ENCODE measurements around the gene FBXW8.

Gene FBXW8, protein sequence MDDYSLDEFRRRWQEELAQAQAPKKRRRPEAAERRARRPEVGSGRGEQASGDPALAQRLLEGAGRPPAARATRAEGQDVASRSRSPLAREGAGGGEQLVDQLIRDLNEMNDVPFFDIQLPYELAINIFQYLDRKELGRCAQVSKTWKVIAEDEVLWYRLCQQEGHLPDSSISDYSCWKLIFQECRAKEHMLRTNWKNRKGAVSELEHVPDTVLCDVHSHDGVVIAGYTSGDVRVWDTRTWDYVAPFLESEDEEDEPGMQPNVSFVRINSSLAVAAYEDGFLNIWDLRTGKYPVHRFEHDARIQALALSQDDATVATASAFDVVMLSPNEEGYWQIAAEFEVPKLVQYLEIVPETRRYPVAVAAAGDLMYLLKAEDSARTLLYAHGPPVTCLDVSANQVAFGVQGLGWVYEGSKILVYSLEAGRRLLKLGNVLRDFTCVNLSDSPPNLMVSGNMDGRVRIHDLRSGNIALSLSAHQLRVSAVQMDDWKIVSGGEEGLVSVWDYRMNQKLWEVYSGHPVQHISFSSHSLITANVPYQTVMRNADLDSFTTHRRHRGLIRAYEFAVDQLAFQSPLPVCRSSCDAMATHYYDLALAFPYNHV

GRCh38 chr12:116910645-116911451 is at the start of gene FBXW8:
Gene FBXW8, plus strand, starts transcription at chr12:116910950. Its CDS starts 88 bp downstream, at chr12:116911038.
- peak; percentile 29 to 39 (median 36) for DNase-seq

GRCh38 chr12:116861320-116861719 is 49.4 kb upstream of the FBXW8 start:
- DNase-seq = peak in 2 of 4 experiments; percentile 16 to 34

- no peak for DNase-seq
Measured at GRCh38 chr12:116862167-116862566, 48.6 kb upstream of the FBXW8 start.

DNA sequence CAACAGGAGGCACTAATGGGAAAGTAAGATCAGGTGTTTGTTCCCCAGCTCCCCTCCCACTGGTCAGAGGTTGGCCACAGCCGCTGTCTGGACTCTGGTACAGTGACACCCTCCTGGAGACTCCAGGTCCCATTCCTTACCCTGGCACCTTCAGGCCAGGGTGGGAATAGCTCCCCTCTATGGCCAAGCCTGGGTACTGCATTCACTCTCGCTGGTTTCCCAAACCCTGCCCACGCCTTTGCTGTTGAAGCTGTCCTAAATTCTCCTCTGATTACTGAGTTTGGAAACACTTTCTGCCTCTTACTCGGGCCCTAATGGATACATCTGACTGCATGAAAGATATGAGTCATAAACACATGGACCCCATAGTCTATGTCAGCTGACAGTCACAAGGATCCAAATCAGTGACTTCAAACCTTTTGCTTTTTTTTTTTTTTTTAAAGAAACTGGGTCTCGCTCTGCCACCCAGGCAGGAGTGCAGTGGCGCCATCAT is 47.4 kb upstream of the FBXW8 start:
- no peak for DNase-seq

- DNase-seq = no peak
Measured at GRCh38 chr12:116864371-116865160, 46.2 kb upstream of the FBXW8 start.

DNA sequence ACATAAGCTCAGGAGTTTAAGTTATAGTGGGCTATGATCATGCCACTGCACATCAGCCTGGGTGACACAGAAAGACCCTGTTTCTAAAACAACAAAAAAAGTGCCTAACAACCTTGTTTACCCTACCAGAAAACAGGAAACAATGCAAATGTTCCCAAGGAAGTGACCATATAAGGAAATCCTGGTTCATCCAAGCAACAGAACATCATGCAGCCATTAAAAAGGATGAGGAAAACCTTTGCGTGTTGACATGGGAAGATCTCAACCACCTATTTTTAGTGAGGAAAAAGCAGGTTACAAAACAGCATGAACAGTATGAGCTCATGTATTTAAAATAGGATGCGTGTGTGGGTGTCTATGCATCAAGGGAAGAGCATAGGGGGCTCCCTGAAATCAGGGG is 43.2 kb upstream of the FBXW8 start:
- no peak for DNase-seq

DNA sequence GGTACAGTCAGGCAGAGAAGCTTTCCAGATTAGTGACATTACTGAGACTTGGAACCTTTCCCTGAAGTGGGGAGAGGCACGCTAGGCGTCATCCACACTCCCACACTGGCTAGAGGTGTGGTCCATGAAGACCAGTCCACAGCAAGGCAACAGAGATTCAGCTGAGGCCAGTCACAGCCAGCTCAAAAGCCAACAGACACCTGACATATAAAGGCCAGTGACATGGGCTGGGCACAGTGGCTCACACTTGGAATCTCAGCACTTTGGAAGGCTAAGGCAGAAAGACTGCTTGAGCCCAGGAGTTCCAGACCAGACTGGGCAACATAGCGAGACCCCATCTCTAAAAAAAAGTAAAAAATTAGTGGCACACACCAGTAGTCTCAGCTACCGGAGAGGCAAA is 40.4 kb upstream of the FBXW8 start:
- no peak for DNase-seq

GRCh38 chr12:116874324-116874995 is 36.3 kb upstream of the FBXW8 start:
- no peak for DNase-seq

GRCh38 chr12:116876151-116876869 is 34.4 kb upstream of the FBXW8 start:
- DNase-seq = no peak

- no peak for DNase-seq
Measured at GRCh38 chr12:116878567-116879508, 31.9 kb upstream of the FBXW8 start.

DNA sequence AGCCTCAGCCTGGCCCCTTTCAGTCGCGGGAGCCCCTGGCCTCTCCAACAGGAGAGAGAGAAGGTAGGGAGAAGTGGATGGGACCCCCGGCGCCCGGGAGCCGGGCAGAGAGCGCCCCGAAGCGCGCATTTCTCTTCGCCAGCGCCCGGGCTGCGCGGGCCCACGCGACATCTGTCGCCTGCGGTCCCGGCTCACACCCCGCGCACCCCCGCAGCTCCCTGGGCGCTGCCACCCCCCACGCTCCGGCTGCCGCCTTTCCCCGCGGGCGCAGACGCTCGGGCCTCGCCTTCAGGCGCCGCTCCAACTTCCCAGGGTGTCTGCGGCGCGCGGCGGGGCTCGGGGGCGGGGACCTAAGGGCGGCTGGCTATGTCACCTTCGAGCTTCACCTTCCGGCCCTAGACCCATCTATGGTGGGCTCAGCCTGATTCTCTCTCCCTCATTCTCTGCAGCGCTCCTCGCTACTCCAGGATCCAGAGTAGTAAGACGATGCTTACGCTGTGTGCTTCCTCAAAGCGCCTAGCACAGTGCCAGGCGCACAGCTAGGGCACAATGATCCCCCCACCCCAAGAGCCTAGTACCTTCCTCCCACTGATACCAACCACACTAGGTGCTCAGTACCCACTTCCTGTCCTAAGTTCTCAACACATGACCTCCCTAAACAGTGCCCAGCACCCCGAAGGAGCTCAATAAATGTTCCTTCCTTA is 31.1 kb upstream of the FBXW8 start:
- DNase-seq = no peak

DNA sequence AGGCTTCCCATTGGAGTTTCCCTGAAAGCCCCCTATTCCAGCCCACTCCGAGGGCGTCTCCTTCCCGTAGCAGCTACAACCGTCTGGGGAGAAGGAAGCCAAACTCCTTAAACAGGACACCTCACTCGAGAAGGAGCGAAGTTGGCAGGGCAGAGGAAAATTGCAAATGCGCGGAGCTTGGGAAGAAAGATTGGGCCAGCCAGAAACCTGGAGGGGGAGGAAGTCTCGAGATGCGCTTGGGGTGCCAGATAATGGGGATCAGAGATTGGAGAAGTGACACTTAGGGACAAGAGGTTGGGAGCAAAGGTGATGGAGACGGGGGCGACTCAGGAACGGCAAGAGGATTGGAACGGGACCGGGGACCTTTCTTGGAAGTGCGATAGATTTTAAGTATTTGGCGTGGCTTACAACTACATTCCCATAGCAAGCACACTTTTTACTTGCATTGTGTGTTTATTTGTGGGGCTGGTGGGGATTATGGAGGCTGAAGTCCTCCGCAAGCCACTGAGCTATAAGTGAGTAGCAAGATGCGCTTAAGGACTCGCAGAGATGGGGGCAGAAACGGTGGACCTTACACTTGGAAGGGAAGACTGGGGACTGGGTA is 30.4 kb upstream of the FBXW8 start:
- DNase-seq = no peak

- peak in 1 of 4 experiments; percentile 3 for DNase-seq
Measured at GRCh38 chr12:116880817-116881324, 29.9 kb upstream of the FBXW8 start.

DNA sequence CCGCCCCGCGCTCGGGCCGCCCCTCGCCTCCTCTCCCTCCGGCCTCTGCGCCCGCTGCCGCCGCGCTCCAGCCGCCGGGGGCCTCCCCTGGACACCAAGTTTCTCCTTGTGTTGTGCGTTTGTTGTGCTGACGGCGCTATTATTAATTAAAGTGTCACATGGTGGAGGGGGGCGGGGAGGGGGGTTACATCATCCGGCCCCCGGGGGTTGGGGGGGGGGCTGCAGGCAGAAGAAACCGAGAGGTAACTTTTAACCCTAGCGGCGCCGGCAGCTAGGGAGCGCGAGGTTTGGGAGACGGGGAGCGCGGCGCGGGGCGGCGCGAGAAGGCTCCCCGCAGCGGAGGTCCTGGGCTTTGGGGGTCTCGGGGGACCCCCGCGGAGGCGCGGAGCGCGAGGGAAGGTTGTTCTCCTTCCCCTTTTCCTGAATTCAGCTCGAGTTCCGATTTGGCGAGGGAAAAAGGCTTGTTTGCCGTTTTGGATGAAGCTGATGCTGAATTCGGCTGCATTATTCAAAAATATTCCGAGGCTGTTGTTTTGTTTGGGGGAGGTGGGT is 29.3 kb upstream of the FBXW8 start, which contains the start of gene HRK:
TSS of gene HRK (minus strand) at position 117 of the 552 bp plus-strand sequence. CDS start 134 bp downstream, outside the sequence.
- DNase-seq = no peak

- no peak for DNase-seq
Measured at GRCh38 chr12:116881877-116882507, 28.8 kb upstream of the FBXW8 start.

DNA sequence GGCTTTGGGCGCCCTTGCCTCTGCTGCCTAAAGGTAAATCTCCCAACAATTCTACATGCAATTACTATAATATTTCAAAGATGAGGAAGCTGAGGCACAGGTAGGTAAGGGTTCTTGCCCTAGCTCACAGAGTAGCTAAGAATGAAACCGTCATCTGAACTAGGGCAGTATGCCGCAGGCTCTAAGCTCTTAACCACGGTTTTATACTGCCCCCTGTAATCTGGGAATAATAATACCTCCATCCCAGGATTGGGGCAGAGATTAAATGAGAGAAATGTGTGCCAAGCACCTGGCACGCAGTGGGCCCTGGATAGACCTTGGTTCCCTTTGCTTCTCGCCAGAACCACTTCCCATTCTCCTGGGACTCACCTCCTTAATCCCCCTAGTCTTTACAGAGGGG is 28.0 kb upstream of the FBXW8 start:
- no peak for DNase-seq

GRCh38 chr12:116884871-116885270 is 25.9 kb upstream of the FBXW8 start:
- no peak for DNase-seq

DNA sequence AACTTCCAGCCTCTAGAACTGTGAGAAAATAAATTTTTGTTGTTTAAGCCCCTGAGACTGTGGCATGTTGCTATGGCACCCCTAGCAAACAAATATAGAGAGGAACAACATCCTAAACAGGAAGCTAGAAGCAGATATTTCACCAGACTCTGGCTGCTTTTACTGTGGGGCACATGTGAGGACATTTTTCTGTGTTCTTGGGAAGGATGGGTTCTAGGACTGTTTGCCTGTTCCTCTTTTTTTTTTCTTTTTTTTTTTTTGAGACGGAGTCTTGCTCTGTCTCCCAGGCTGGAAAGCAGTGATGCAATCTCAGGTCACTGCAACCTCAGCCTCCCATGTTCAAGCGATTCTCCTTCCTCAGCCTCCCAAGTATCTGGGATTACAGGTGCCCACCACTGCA is 25.3 kb upstream of the FBXW8 start:
- DNase-seq = no peak

Measured in activated CD4-positive, CD25-positive, alpha-beta regulatory T cell (primary cell).